ENCODE data around the gene GLB1L.
"Not testable (repeated sequence)": the region's sequence is repeated elsewhere in the genome, so short reads cannot be mapped to it uniquely, and the experiment has no call there.

The GLB1L gene

DNA sequence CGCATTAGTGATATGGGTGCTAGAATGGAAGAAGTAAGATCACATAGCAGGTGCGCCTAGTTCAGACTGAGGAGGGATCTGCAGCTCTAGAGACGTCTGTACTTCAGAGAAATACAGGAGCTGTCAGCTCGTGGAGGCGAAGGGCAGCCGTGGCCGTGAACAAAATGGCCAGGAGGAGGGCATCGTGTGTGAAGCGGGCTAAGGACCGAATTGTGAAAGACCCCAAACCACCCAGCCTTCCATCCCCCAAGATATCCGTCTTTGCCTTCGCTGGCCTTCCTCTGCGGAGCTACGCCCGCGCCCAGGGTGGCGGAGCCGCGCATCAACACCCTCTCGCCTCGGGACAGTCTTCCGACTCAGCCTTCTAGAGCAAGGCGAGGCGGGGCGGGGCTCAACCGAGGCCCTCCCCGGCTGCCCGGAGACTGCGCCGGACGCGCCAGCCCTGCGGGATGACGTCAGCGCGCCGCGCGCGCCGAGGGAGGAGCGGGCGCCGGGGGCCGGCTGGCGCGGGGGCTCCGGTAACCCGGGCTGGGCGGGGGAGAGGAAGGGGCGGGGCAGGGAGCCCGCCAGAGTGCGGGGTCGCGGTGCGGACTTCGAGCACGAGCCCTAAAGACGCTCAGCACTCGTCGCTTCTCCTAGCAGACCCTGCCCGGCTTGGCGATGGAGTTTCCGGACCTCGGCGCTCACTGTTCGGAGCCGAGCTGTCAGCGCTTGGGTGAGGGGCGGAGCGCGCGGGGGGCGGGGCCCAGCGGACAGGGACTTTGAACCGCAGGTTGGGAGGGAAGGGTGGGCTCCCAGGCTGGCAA is 38.7 kb downstream of the GLB1L start, which contains the start of gene ZFAND2B:
Gene ZFAND2B, plus strand, starts transcription at position 455 of the 806 bp plus-strand sequence. Its CDS starts 206 bp downstream, at position 661.
- DNase-seq (ENCODE audit: low spot score) = peak; percentile 94

DNA sequence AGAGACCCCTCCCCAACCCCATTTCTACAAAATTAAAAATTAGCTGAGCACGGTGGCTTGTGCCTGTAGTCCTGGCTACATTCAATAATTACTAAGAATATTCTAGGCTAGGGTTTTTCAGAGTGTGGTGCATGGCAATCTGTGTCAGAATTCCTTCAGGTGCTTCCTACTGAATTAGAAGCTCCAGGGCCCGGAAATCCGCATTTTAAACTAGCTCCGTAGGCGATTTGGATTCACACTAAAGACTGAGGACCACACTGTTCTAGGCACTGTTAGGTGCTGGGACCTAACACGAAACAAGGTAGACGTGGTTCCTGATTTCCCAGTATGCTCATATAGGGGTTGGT is 39.3 kb downstream of the GLB1L start:
- no peak for DNase-seq (ENCODE audit: low spot score)

DNA sequence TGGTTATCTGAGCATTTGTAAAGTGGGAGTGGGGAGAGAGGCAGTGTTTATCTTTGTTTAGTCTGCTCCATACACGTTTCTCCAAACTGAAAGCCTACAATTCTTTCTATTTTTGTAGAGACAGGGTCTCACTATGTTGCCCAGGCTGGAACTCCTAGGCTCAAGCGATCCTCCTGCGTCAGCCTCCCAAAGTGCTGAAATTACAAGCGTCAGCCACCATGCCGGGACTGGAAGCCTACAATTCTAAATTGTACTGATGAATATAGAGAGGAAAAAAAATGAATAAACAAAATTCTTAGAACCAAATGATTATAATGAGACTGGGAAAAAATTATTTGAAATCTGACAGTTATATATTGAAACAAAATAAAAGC is 40.1 kb downstream of the GLB1L start:
- DNase-seq (ENCODE audit: low spot score) = no peak

DNA sequence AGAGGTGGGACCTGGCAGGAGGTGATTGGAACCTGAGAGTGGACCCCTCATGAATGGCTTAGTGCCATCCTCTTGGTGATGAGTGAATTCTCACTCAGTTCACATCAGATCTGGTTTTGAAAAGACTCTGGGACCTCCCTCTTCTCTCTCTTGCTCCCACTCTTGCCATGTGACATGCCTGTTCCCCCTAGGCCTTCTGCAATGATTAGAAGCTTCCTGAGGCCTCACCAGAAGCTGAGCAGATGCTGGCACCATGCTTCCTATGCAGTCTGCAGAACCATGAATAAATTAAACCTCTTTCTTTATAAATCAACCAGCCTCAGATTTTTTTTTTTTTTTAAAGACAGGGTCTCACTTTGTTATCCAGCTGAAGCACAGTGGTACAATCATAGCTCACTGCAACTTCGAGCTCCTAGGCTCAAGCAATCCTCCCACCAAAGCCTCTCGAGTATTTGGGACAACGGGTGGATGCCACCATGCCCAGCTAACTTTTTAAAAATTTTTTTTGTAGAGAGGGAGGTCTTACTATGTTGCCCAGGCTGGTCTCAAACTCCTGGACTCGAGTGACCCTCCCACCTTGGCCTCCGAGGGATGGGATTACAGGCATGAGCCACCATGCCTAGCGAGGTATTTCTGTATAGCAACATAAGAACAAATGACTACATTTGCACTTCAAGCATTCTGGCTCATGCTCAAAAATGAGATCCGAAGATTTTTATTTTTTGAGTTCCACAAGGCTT is 40.6 kb downstream of the GLB1L start:
- no peak for DNase-seq (ENCODE audit: low spot score)

DNA sequence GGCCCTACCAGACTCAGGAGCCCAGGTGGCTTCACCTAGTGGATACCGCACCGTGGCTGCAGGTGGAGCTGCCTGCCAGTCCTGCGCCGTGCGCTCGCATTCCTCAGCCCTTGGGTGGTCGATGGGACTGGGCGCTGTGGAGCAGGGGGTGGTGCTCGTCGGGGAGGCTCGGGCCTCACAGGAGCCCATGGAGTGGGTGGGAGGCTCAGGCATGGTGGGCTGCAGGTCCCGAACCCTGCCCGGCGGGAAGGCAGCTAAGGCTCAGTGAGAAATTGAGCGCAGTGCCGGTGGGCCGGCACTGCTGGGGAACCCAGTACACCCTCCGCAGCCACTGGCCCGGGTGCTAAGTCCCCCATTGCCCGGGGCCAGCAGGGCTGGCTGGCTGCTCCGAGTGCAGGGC is 43.9 kb downstream of the GLB1L start:
- DNase-seq (ENCODE audit: low spot score) = not testable (repeated sequence)

DNA sequence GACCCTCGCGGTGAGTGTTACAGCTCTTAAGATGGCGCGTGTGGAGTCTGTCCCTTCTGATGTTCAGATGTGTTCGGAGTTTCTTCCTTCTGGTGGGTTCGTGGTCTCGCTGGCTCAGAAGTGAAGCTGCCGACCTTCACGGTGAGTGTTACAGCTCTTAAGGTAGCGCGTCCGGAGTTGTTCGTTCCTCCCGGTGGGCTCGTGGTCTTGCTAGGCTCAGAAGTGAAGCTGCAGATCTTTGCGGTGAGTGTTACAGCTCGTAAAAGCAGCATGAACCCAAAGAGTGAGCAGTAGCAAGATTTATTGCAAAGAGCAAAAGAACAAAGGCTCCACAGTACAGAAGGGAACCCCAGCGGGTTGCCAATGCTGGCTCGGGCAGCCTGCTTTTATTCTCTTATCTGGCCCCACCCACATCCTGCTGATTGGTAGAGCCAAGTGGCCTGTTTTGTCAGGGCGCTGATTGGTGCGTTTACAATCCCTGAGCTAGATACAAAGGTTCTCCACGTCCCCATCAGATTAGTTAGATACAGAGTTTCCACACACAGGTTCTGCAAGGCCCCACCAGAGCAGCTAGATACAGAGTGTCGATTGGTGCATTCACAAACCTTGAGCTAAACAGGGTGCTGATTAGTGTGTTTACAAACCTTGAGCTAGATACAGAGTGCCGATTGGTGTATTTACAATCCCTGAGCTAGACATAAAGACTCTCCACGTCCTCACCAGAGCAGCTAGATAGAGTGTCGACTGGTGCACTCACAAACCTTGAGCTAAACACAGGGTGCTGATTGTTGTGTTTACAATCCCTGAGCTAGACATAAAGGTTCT is 44.5 kb downstream of the GLB1L start:
- not testable (repeated sequence) for DNase-seq (ENCODE audit: low spot score)

DNA sequence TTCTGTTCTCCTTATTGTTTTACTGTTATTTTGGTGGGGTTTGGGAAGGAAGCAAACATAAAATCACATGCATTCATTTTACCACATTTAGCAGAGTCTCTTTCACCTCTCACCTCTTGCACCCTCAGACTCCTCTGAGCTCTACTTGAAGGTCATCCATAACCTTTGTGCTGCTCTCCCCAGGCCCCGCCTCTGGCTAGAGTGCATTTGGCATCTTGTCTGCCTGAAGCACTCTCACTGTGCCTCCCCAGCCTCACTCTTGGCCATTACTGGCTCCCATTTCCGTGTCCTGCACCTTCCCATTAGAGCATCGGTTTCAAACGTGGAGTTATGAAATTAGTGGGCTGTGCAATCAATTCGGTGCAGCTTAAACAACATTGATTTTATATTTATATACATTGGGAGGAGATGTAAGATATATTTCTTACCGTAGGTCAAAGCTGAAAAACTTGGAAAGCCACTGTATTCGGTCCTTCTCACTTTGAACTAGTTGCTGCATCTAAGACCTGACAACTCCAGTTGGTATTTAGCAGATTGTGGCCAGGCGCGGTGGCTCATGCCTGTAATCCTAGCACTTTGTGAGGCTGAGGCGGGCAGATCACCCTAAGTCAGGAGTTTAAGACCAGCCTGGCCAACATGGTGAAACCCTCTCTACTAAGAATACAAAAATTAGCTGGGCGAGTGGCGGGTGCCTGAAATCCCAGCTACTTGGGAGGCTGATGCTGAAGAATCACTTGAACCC is 45.6 kb downstream of the GLB1L start:
- no peak for DNase-seq (ENCODE audit: low spot score)

DNA sequence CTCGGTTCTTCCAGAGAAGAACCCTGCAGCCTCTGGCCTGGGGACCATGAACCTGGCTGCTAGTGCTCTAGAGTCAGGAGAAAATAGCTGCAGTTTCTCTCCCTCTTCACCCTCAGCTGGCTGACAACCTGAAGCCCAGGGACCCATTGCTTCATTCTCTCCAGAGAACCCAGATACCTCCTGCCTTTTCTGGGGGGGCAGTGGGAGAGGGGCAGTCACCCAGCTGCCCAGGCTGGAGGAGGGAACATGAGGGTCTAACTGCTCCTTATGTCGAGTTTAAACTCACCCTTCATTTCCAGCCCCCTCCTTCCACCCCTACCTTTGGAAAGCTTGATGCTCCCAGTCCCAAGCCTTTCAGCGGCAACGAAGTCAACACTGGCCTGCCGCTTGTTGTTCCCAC is 46.3 kb downstream of the GLB1L start:
- no peak for DNase-seq (ENCODE audit: low spot score)

DNA sequence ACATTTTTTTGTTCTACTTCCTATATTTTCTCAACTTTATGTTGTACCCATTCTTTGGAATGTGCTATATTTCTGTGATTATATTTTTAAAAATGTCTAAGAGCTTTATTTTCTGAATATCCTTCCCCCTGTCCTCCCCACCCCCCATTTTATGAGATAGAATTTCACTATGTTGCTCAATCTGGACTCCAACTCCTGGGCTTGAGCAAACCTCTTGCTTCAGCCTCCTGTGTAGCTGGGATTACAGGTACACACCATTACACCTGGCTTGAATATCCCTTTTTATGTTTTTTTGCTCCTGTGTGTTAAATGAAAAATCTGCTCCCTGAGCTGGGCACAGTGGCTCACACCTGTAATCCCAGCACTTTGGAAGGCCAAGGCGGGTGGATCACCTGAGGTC is 47.9 kb downstream of the GLB1L start:
- DNase-seq (ENCODE audit: low spot score) = no peak

DNA sequence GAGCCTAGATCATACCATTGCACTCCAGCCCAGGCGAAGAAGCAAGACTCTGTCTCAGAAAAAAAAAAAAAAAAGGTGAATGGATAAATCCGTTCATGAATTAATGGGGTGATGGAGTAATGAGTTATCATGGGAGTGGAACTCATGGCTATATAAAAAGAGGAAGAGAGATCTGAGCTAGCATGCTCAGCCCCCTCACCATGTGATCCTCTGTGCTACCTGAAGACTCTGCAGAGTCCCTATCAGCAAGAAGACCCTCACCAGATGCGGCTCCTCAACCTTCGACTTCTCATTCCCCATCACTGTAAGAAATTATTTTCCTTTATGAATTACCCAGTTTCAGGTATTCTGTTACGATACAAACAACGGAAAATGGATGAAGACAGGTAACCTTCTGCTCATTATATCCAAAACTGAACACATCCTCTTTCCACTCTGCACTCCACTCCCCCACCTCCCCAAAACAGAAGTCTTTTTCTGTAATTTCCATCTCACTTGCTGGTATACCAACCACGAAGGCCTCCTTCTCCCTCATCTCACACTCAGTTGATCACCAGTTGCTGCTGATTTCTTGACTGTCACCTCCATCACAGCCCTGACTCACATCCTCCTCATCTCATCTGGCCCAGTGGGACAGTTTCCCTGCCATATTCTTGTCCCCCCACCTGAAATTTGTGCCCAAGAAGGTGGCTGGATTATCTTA is 58.3 kb downstream of the GLB1L start:
- no peak for DNase-seq (ENCODE audit: low spot score)
